MM.1S (cell line): ENCODE data around the gene PIP4K2B.
"Not testable (repeated sequence)": the region's sequence is repeated elsewhere in the genome, so short reads cannot be mapped to it uniquely, and the experiment has no call there.

Experiments used
- EZH2 ChIP-seq: fragments of 300-600 bp; sonication (generic); optimal IDR thresholded peaks from 2 replicates; pipeline ENCODE3; 2017; ENCODE audit warnings: low read depth, mild to moderate bottlenecking, antibody characterized with exemption, low read length, mixed read lengths
- TF ChIP-seq, protein P1 (sequence below): fragments of 300-600 bp; sonication (generic); IDR thresholded peaks from 2 replicates; pipeline ENCODE4 v1.5.1; 2016; ENCODE audit warnings: antibody characterized with exemption, low read length, mixed read lengths

DNA sequence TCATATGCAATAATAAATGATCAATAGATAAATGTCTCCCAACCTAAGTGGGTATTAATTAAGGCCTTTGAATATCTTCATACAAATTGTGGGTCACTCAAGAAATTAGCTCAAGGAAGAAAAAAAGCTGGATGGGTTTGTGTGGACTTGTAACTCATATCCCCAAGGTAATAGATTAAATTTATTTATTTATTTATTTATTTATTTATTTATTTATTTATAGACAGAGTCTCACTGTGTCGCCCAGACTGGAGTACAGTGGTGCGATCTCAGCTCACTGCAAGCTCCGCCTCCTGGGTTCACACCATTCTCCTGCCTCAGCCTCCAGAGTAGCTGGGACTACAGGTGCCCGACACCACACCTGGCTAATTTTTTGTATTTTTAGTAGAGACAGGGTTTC is 11.4 kb downstream of the PIP4K2B start:
- TF ChIP-seq, protein P1, sequence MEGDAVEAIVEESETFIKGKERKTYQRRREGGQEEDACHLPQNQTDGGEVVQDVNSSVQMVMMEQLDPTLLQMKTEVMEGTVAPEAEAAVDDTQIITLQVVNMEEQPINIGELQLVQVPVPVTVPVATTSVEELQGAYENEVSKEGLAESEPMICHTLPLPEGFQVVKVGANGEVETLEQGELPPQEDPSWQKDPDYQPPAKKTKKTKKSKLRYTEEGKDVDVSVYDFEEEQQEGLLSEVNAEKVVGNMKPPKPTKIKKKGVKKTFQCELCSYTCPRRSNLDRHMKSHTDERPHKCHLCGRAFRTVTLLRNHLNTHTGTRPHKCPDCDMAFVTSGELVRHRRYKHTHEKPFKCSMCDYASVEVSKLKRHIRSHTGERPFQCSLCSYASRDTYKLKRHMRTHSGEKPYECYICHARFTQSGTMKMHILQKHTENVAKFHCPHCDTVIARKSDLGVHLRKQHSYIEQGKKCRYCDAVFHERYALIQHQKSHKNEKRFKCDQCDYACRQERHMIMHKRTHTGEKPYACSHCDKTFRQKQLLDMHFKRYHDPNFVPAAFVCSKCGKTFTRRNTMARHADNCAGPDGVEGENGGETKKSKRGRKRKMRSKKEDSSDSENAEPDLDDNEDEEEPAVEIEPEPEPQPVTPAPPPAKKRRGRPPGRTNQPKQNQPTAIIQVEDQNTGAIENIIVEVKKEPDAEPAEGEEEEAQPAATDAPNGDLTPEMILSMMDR, result not testable (repeated sequence)
- not testable (repeated sequence) for TF ChIP-seq EZH2
